HEK293 (cell line): ENCODE measurements around the gene HTT.

ENCODE experiments used
- CTCF ChIA-PET: fragments of 350-600 bp; formaldehyde crosslinking; extraction: SDS; loops from one replicate; lab custom pipeline; 2021; ENCODE audit warnings: antibody characterized with exemption; lab: Yijun Ruan, JAX
- POLR2A ChIA-PET: fragments of 300-600 bp; formaldehyde crosslinking; extraction: SDS; loops from one replicate; lab custom pipeline; 2020; ENCODE audit warnings: antibody characterized with exemption, inconsistent platforms; lab: Yijun Ruan, JAX
- H3K27ac ChIP-seq: fragments of 200-500 bp; sonication (Bioruptor generic); 2 replicates; pipeline ENCODE4 v1.5.1; 2014; ENCODE audit warnings: low read depth, low read length, control low read depth, inconsistent platforms; ENCODE audit errors: extremely low read depth
- H3K36me3 ChIP-seq, 2 experiments: fragments of 200-500 bp in 1 of 2; sonication (Bioruptor generic) in 1 of 2; 1 replicate in 1 of 2; 2 replicates in 1 of 2; pipeline ENCODE4 v1.5.1; 2014 to 2017; ENCODE audit warnings: inconsistent platforms in 2 of 2, low read length in 2 of 2; ENCODE audit not compliant: control insufficient read depth in 2 of 2, insufficient read depth in 1 of 2
- H3K4me1 ChIP-seq: fragments of 200-500 bp; sonication (Bioruptor generic); 2 replicates; pipeline ENCODE4 v1.5.1; 2014; ENCODE audit warnings: mild to moderate bottlenecking, low read length, inconsistent platforms; ENCODE audit not compliant: control insufficient read depth, insufficient read depth
- H3K4me3 ChIP-seq: 2 replicates; pipeline ENCODE4 v1.5.1; 2011; ENCODE audit warnings: low read depth, mild to moderate bottlenecking, control low read depth, low read length, moderate library complexity
- H3K9me3 ChIP-seq: fragments of 200-500 bp; sonication (Bioruptor generic); 2 replicates; pipeline ENCODE4 v1.5.1; 2014; ENCODE audit warnings: low read depth, low read length, inconsistent platforms; ENCODE audit not compliant: control insufficient read depth, insufficient read depth
- SALL2 ChIP-seq: fragments of 450-650 bp; formaldehyde crosslinking; IDR thresholded peaks from 2 replicates; pipeline ENCODE4 v1.5.0; 2017; ENCODE audit warnings: missing biosample characterization, mild to moderate bottlenecking, missing genetic modification characterization, borderline replicate concordance
- SCRT2 ChIP-seq: fragments of 450-650 bp; formaldehyde crosslinking; IDR thresholded peaks from 2 replicates; pipeline ENCODE4 v1.5.1; 2016; ENCODE audit warnings: missing biosample characterization, missing genetic modification characterization
- SETDB1 ChIP-seq: IDR thresholded peaks from one replicate; pipeline ENCODE4 v1.6.1; 2017; ENCODE audit warnings: mild to moderate bottlenecking, low read length, moderate library complexity, mixed read lengths; ENCODE audit not compliant: insufficient read length
- WT1 ChIP-seq: fragments of 450-650 bp; formaldehyde crosslinking; IDR thresholded peaks from 2 replicates; pipeline ENCODE4 v1.5.1; 2016; ENCODE audit warnings: missing biosample characterization, missing genetic modification characterization
- ZIC2 ChIP-seq: fragments of 450-650 bp; formaldehyde crosslinking; IDR thresholded peaks from 2 replicates; pipeline ENCODE4 v1.5.1; 2016; ENCODE audit warnings: missing biosample characterization, missing genetic modification characterization
- ZNF133 ChIP-seq: fragments of 450-650 bp; formaldehyde crosslinking; IDR thresholded peaks from 2 replicates; pipeline ENCODE4 v1.5.1; 2016; ENCODE audit warnings: missing biosample characterization, missing genetic modification characterization
- ZNF223 ChIP-seq: fragments of 450-650 bp; formaldehyde crosslinking; IDR thresholded peaks from 2 replicates; pipeline ENCODE4 v1.5.1; 2016; ENCODE audit warnings: missing biosample characterization, missing genetic modification characterization
- ZNF24 ChIP-seq: fragments of 450-650 bp; formaldehyde crosslinking; IDR thresholded peaks from 2 replicates; pipeline ENCODE4 v1.5.1; 2016; ENCODE audit warnings: missing biosample characterization, missing genetic modification characterization
- ZNF354C ChIP-seq: fragments of 450-650 bp; formaldehyde crosslinking; IDR thresholded peaks from 2 replicates; pipeline ENCODE4 v1.5.1; 2016; ENCODE audit warnings: missing biosample characterization, missing genetic modification characterization, low read depth, borderline replicate concordance
- ZNF426 ChIP-seq: fragments of 450-650 bp; formaldehyde crosslinking; IDR thresholded peaks from 2 replicates; pipeline ENCODE4 v1.5.1; 2017; ENCODE audit warnings: missing biosample characterization, missing genetic modification characterization, mild to moderate bottlenecking, inconsistent platforms, moderate library complexity
- ZNF521 ChIP-seq: fragments of 450-650 bp; formaldehyde crosslinking; IDR thresholded peaks from 2 replicates; pipeline ENCODE4 v1.5.1; 2017; ENCODE audit warnings: missing biosample characterization, mild to moderate bottlenecking, missing genetic modification characterization
- ZNF530 ChIP-seq: fragments of 450-650 bp; formaldehyde crosslinking; IDR thresholded peaks from 2 replicates; pipeline ENCODE4 v1.5.1; 2016; ENCODE audit warnings: low read depth, missing biosample characterization, missing genetic modification characterization
- ZNF558 ChIP-seq: fragments of 450-650 bp; formaldehyde crosslinking; IDR thresholded peaks from 2 replicates; pipeline ENCODE4 v1.5.1; 2016; ENCODE audit warnings: missing biosample characterization, missing genetic modification characterization
- ZNF596 ChIP-seq: fragments of 450-650 bp; IDR thresholded peaks from 2 replicates; pipeline ENCODE4 v1.5.0; 2018; ENCODE audit warnings: missing biosample characterization, mild to moderate bottlenecking, missing genetic modification characterization, moderate library complexity
- ZNF624 ChIP-seq: fragments of 450-650 bp; formaldehyde crosslinking; IDR thresholded peaks from 2 replicates; pipeline ENCODE4 v1.5.1; 2017; ENCODE audit warnings: missing biosample characterization, missing genetic modification characterization
- ZNF660 ChIP-seq: fragments of 450-650 bp; IDR thresholded peaks from 2 replicates; pipeline ENCODE4 v1.5.1; 2018; ENCODE audit warnings: missing biosample characterization, mild to moderate bottlenecking, missing genetic modification characterization
- TF ChIP-seq, protein P1 (sequence below): fragments of 450-650 bp; formaldehyde crosslinking; IDR thresholded peaks from 2 replicates; pipeline ENCODE4 v1.5.1; 2016; ENCODE audit warnings: missing biosample characterization, missing genetic modification characterization, low read depth
- TF ChIP-seq, protein P2 (sequence below): fragments of 450-650 bp; formaldehyde crosslinking; IDR thresholded peaks from 2 replicates; pipeline ENCODE4 v1.5.1; 2016; ENCODE audit warnings: missing biosample characterization, missing genetic modification characterization, borderline replicate concordance
- TF ChIP-seq, protein P3 (sequence below): fragments of 450-650 bp; formaldehyde crosslinking; IDR thresholded peaks from 2 replicates; pipeline ENCODE4 v1.5.1; 2016; ENCODE audit warnings: missing biosample characterization, missing genetic modification characterization
- TF ChIP-seq, protein P4 (sequence below): fragments of 450-650 bp; IDR thresholded peaks from 2 replicates; pipeline ENCODE4 v1.5.1; 2018; ENCODE audit warnings: missing biosample characterization, mild to moderate bottlenecking, missing genetic modification characterization

HTT gene

DNA sequence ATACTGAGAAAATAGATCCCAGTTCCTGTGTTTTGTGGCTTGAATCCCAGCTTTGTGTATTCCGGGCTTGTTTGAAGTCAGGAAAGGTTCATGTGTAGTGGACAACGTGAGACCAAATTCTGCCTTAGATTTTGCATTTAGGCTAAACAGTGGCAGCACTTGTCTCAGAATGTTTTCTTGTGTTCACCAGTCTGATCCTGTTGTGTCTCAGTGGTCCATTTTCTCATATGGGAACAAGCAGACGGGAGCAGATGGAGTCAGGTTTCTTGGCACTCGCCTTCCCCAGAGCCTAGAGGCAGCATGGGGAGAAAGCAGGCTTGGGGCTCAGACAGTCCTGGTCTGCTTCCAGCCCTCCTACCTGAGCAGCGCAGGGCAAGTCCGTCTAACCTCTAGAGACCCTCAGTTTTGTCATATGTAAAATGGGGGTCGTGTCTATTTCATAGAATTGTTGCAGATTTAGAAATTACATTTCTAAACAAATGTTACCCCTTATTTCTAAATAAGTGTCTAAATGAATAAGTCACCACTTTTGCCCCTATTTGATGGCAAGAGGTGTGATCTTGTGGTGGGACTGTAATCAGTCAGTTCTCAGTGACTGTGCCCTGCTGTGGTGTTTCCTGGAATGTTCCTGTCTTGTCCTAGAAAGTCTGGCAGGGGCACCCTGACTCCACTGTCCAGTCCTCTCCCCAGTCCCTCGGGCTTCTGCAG is 146.1 kb downstream of the HTT start (continued):
- no peak for TF ChIP-seq SETDB1
- TF ChIP-seq, protein P1, sequence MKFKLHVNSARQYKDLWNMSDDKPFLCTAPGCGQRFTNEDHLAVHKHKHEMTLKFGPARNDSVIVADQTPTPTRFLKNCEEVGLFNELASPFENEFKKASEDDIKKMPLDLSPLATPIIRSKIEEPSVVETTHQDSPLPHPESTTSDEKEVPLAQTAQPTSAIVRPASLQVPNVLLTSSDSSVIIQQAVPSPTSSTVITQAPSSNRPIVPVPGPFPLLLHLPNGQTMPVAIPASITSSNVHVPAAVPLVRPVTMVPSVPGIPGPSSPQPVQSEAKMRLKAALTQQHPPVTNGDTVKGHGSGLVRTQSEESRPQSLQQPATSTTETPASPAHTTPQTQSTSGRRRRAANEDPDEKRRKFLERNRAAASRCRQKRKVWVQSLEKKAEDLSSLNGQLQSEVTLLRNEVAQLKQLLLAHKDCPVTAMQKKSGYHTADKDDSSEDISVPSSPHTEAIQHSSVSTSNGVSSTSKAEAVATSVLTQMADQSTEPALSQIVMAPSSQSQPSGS (tag by site-specific recombination) = no peak

DNA sequence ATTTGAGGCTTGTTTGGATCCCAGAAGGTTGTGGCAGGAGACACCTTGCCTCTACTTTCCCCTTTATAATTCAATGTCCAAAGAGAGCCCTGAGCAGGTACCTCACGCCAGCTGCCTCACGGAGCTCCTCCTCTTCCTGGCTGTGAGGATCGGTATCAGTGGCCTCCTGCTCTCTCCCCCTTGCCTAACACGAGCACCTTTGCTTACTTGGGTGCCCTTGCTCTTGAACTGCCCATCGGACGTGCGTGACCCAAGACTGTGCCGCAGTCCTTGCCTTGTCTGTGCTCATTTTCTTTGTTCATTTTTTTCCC is 146.7 kb downstream of the HTT start:
- ChIA-PET CTCF (no interaction called here), POLR2A (no interaction called here)
- TF ChIP-seq ZNF426 (tag by site-specific recombination) = no peak
- no peak for TF ChIP-seq WT1 (tag by site-specific recombination)
- no peak for TF ChIP-seq ZNF24 (tag by site-specific recombination)
- H3K9me3 ChIP-seq = no peaks in the 10 kb centered on the region
- peaks cover 0 to 95% of the 10 kb centered on the region in 2 experiments; a peak in 1 of 3 replicates for H3K36me3 ChIP-seq
- H3K4me3 ChIP-seq = no peak overlapping the region
- H3K27ac ChIP-seq = no peak overlapping the region
- no peaks in the 10 kb centered on the region for H3K4me1 ChIP-seq

DNA sequence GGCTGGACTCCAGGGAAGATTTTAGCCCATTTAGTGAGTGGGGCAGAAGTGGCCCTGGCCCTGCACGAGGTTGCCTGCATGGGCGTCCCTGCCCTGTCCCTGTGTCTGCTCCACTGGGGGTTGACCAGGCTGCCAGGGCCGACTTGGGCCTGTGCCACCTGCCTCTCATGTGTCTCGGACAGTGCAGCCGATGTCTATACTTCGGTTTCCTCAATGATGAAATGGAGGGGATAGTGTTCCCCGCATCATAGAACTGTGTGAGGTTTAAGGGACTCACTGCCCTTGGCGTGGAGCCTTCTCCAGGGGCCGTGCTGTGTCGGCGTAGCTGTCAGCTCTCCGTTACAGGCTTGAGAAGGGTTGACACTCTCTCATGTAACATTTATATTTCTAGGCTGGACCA is 147.5 kb downstream of the HTT start:
- POLR2A ChIA-PET = no interaction called here
- peaks cover 0 to 98% of the 10 kb centered on the region in 2 experiments; a peak in 1 of 3 replicates for H3K36me3 ChIP-seq
- H3K4me1 ChIP-seq = no peaks in the 10 kb centered on the region
- no peaks in the 10 kb centered on the region for H3K9me3 ChIP-seq
- CTCF ChIA-PET = no interaction called here
- TF ChIP-seq ZNF133 (tag by site-specific recombination) (no peak), ZNF596 (tag by site-specific recombination) (no peak), SALL2 (tag by site-specific recombination) (no peak), ZNF624 (no peak), ZNF354C (tag by site-specific recombination) (no peak), ZNF521 (no peak), ZNF530 (tag by site-specific recombination) (no peak), ZNF558 (tag by site-specific recombination) (no peak), ZIC2 (no peak), ZNF223 (tag by site-specific recombination) (no peak), SCRT2 (tag by site-specific recombination) (no peak), ZNF660 (tag by site-specific recombination) (no peak)
- TF ChIP-seq, protein P2, sequence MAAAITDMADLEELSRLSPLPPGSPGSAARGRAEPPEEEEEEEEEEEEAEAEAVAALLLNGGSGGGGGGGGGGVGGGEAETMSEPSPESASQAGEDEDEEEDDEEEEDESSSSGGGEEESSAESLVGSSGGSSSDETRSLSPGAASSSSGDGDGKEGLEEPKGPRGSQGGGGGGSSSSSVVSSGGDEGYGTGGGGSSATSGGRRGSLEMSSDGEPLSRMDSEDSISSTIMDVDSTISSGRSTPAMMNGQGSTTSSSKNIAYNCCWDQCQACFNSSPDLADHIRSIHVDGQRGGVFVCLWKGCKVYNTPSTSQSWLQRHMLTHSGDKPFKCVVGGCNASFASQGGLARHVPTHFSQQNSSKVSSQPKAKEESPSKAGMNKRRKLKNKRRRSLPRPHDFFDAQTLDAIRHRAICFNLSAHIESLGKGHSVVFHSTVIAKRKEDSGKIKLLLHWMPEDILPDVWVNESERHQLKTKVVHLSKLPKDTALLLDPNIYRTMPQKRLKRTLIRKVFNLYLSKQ (tag by site-specific recombination) = no peak
- TF ChIP-seq, protein P3, sequence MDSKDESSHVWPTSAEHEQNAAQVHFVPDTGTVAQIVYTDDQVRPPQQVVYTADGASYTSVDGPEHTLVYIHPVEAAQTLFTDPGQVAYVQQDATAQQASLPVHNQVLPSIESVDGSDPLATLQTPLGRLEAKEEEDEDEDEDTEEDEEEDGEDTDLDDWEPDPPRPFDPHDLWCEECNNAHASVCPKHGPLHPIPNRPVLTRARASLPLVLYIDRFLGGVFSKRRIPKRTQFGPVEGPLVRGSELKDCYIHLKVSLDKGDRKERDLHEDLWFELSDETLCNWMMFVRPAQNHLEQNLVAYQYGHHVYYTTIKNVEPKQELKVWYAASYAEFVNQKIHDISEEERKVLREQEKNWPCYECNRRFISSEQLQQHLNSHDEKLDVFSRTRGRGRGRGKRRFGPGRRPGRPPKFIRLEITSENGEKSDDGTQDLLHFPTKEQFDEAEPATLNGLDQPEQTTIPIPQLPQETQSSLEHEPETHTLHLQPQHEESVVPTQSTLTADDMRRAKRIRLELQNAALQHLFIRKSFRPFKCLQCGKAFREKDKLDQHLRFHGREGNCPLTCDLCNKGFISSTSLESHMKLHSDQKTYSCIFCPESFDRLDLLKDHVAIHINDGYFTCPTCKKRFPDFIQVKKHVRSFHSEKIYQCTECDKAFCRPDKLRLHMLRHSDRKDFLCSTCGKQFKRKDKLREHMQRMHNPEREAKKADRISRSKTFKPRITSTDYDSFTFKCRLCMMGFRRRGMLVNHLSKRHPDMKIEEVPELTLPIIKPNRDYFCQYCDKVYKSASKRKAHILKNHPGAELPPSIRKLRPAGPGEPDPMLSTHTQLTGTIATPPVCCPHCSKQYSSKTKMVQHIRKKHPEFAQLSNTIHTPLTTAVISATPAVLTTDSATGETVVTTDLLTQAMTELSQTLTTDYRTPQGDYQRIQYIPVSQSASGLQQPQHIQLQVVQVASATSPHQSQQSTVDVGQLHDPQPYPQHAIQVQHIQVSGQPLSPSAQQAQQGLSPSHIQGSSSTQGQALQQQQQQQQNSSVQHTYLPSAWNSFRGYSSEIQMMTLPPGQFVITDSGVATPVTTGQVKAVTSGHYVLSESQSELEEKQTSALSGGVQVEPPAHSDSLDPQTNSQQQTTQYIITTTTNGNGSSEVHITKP = no peak
- TF ChIP-seq, protein P4, sequence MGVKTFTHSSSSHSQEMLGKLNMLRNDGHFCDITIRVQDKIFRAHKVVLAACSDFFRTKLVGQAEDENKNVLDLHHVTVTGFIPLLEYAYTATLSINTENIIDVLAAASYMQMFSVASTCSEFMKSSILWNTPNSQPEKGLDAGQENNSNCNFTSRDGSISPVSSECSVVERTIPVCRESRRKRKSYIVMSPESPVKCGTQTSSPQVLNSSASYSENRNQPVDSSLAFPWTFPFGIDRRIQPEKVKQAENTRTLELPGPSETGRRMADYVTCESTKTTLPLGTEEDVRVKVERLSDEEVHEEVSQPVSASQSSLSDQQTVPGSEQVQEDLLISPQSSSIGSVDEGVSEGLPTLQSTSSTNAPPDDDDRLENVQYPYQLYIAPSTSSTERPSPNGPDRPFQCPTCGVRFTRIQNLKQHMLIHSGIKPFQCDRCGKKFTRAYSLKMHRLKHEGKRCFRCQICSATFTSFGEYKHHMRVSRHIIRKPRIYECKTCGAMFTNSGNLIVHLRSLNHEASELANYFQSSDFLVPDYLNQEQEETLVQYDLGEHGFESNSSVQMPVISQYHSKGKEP (tag by site-specific recombination) = no peak
- no peak overlapping the region for H3K27ac ChIP-seq
- no peak overlapping the region for H3K4me3 ChIP-seq
